CD4-positive, alpha-beta T cell treated with Interleukin-15 for 1 hour (primary cell): ENCODE measurements around the gene KRTAP19-8.

Experiments
- DNase-seq: peaks from one replicate; pipeline ENCODE4 v3.0.0-alpha.2; 2020

KRTAP19-8 gene, protein sequence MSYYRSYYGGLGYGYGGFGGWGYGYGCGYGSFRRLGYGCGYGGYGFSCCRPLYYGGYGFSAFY

DNA sequence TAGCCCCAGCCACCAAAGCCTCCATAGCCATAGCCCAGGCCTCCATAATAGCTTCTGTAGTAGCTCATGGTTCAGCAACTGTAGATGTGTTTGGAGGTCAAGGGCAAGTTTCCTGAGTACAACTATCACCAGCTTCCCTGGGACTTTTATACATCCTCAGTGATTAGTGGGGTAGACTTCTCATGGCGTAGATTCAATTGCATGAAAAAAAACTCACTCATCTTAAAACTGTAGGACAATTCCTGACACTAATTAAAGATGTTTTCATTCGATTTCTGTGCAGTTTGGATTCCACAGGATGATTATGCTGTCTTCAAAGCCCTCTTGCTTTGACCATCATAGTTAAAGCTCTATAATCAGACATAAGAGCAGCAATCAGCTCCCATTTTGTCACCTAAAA is at the start of gene KRTAP19-8:
Gene KRTAP19-8, minus strand, starts transcription at position 101 of the 400 bp plus-strand sequence. Its CDS starts 33 bp downstream, at position 68.
- DNase-seq, result no peak

DNA sequence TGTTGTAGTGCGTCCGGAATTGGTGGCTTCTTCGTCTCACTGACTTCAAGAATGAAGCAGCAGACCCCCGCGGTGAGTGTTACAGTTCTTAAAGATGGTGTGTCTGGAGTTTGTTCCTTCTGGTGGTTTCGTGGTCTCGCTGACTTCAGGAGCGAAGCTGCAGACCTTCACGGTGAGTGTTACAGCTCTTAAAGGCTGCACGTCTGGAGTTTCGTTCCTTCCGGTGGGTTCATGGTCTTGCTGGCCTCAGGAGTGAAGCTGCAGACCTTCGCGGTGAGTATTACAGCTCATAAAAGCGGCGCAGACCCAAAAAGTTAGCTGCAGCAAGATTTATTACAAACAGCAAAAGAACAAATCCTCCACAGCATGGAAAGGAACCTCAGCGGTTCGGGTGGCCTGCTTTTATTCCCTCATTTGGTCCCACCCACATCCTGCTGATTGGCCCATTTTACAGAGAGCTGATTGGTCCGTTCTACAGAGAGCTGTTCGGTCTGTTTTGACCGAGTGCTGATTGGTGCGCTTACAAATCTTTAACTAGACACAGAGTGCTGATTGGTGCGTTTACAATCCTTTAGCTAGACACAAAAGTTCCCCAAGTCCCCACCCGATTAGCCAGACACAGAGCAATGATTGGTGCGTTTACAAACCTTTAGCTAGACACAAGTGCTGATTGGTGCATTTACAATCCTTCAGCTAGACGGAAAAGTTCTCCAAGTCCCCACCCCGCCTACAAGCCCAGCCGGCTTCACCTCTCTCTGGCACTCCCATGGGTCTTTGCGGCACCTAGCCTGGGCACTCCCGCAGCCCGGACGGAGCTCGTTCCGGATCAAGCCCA is 49.6 kb upstream of the KRTAP19-8 start:
- no peak for DNase-seq

DNA sequence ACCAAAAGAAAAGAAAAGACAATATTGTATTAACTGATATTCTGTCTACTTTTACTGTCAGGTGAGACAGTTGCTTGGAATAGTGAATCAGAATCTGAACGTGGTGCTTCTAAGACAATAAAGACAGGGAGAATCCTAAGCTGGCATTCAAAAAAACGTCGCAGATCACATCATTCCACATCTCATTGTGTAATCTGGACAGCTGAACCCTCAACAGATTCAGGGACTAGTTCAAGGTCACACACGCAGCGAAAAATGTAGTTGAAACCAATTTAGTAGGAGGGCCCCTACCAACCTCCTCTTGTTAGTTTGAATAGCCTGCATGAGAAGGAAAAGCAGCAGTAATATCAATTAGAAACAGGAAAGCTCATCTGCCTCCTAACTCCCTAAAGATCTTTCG is 46.4 kb upstream of the KRTAP19-8 start:
- DNase-seq, result no peak

DNA sequence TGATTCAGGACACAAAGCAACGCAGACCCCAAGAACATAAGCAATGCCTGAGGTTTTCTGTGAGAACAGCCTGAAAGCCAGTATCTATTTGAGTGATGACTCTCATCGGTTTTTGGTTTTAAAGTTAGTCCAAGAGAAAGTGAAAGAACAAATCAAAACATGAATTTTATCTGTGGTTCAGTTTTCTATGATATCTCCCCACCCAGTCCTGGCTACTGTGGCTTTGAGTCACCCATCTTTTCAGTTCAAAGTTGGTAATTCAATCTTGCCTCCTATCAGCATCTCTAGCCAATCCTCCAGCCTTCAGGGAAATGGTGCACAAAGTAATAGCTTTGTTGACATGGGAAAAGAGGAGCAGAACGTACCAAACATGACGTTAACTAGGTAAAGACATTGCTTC is 40.5 kb upstream of the KRTAP19-8 start:
- DNase-seq, result no peak

DNA sequence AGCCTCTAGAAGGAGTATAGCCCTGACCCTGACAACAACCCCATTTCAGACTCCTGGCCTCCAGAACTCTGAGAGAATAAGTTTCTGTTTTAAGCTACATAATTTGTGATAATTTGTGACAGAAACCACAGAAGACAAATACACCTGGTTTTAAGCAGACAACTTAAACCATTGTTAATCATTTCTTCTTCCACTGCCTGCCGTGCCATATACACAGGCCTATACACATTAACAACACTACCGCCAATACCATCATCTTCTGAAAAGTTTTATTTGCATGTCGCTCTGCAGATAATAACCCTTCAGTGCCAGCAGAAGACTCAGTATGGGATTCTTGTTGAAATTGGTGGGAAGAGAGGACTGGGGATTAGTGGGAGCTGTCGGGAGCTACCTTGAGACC is 39.9 kb upstream of the KRTAP19-8 start:
- no peak for DNase-seq

DNA sequence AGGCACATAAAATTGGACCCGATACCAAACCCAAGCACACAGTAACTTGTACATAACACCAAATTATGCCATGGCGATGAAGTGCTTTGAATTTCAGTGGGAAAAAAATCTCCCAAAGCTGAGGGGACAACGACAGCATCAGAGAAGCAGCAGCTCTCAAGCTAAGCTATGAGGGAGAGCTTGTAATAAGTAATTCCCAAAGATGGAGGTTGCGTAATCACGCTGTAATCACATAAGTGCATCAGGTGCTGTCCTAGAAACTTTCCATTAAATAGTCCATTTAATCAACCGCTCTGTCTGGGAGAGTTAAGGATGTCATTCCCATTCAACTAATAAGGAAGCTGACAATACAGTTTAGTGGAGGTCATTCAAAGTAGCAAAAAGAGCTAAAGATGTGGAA is 37.6 kb upstream of the KRTAP19-8 start:
- no peak for DNase-seq

DNA sequence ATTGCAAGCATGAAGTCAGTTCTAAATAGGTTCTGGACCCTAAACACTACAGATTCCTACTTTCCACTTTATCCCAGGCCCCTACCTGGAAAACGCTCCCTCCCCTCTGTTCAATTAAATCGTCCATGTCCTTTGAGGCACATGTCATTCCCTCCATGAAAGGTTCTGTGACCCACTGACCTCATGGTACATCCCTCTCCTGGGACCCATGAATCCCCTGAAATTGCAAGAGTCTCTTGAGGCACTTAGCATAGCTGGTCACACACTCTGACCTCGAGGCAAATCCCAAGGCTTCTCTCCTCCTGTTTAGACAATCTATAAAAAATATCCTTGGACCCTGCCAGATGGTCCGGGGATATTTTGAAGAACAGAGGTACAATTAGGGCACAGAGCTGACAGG is 34.3 kb upstream of the KRTAP19-8 start:
- no peak for DNase-seq

DNA sequence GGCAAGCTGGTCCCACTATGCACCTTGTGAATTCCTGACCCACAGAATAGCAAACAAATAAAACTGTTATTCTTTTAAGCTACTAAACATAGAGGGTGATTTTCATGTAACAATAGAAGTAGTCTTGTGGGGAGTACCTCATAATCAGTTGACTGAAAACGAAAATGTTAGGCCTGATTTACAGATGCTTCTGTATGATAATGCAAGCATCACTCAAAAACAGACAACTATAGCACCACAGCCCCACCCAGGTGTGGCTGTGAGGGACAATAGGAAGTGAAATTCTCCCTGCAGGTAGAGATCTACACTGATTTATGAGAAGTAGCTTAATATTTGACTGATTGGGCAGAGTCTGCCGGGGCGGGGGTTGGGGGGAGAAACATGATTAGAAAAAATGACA is 26.5 kb upstream of the KRTAP19-8 start:
- no peak for DNase-seq

DNA sequence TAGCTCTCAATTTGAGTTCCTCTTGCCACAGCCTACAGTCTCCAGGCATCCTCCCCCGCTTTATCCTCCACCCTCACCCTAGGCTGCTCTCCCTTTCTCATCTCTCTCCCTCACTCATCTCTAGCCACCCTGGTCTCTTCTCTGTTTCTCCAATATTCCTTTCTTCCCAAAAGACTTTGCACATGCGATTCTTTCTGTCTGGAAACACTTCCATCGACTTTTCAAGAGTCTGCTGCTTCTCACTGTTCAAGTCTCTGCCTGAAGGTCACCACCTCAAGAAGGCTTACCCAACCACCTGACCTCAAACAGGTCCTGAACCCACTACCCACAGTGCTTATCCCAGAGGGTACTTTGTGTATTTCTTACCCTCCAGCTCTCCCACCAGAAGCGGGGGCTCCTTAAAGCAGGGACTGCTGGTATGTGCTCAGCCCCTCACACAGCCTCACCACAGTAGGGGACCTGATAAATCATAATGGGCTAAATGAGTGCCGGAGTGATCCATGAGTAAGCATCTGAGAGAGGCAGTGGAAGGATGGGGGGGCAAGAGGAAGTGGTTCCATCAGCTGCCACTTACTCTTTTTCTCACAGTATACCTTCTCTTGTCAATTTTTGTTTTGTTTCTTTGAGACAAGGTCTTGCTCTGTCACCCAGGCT is 14.3 kb upstream of the KRTAP19-8 start:
- no peak for DNase-seq

DNA sequence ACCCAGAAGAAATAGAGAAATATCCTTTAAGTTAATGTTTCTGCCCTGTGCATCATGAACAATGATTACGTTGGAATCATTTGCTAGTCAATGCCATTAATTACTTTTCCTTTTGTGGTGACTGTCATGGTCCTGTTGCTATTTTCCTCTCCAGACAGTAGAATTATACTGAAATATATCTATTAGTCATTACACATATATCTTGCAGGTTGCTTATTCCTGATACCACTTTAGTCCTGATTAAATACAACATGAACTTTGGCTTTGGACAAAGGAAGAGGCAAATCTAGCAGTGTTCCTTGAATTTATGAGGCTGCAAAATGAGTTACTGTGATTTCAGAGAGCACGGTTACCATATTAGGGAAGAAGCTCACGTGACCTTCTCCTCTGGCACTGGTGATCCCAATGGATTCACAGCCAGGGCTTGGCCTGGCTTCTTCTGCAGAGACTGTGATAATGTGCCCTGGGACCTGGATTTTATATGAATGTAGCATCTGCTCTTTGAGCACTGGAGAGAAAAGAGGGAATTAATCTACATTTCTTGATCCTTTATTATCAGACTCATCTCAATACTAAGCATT is 12.4 kb upstream of the KRTAP19-8 start:
- DNase-seq, result no peak

DNA sequence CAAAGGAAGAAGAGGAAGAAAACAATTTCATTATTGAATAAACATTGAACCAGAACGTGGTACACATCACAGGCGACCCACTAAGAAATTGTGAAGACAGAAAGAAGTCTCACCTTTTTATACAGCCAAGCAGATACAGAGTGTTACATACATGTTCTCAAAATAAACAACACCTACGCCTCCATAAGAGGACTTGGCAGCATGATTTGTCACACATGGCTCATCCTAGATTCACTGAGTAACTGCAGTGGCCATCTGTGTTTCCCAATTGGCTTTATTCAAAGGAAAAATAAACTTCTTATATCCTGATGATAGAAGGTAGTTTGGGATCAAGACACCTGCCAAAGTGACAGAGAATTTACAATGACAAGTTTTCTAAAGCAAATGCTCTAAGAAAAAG is 7.6 kb upstream of the KRTAP19-8 start:
- no peak for DNase-seq

DNA sequence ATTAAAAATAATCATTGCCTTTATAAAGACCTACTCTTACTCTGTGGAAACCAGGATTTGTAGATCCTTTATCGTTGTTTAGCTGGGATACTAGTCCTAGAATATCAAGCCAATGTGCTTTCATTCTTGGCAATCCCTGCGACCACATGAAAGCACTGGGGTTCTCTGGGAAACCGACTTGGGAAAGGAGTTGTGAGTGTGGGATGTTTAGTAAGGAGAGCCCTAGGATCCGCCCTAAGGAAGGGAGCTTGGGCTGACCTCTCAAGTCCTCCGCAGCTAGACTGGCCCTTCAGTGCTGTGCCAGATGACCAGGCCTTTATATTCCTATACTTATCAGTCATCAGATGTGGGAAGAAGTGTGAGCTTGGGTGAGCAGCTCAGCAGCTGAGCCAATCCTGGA is 5.2 kb upstream of the KRTAP19-8 start:
- DNase-seq, result no peak

DNA sequence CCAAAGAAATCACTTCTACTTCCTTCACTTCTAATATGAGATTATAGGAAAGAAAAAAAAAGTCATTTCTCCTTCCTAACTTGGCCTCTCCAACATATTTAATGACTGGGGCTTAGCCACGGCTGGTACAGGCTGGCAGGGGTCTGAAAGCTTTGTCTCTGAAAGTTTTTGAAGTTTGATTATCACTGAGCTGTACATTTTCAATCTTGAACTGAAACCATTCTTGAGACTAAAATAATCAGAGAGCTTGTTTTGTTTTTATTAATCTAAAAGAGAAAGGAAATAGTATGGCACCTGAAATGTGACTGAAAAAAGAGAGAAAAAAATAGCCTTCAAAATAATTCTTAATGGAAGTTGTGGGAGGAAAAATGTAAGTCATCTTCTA is 3.8 kb upstream of the KRTAP19-8 start:
- DNase-seq, result no peak

DNA sequence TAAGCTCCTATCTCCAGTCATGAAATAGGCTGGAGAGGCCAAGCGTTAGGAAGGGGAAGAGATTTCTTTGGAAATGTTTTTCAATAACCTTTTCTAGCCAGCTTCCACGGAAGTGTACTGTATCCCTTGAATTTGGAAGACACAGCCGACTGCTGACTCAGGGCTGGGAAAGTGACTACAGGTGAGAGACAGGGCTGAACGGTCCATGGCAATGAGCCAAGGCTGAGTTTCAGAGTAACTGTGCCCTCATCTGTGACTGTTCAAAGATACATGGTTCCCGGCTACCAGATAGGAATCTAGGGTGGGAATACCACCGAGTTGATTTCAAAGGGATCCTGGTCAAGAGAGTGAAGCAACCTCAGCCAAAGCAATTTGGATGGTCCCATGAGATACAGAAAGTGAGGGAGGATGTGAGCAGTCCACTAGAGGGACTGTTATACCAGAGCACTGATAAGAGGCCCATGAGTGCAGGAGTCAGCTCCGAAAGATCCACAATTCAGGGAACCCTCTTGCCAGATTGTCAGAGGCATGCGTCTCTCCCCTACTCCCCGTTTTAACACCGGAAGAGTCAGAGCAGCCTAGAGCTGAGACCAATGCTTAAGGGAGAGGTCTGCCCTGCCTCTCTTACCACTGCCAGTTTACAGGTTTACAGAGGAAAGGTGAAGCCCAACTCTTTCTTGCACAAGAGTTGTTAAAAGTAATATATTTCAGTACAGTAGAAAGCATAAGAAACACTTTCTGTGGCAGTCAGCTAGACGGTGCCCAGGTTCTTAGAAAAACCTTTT is 3.2 kb upstream of the KRTAP19-8 start:
- no peak for DNase-seq

DNA sequence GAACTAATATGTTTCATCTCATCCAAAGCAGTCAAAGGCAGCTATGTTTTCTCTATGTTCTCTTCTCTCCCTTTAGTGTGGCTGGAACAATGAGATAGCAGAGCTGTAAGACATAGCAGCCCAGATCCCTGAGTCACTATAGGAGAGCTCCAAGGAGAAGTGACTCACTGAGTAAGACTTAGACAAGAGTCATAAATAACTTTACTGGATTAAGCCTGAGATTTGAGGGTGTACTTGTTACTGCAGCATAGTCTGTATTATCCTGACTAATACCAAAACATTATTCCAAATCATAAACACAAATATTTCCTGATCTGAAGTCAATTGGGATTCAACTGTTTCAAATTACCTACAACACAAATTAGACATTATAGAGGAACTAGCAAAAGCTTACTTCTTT is 3.9 kb downstream of the KRTAP19-8 start:
- no peak for DNase-seq

DNA sequence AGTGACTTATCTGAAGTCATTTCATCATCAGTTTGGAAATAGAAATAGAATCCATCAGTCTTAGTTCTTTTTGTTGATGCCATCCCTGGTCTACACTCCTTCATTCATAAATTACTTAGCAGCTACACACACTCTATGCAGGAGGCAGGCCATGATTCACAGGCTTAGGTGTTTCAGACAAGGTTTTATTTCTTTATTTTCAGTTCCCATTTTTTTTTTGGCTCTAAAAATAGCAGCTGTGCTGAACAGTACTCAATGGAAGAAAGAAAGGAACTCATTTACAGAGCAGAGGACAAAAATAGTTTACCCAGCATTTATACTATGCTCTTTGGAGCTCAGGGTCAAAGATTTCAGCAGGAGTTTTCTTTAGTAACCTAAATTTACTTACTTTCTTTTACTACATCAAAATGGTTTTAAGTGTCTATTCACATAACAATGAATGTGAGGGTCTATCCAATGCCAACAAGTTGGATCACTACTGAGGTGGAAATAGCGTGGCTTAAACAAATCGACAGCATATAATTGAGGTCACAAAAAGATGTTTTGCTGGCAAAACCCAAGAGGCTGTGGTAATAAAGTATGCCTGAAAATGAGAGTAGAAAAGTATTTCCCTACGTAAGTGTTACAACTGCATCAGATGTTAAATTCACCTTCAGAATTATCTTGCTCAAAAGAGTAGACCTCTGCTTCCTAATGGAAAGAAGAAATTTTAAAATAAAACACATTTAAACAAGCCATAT is 7.7 kb downstream of the KRTAP19-8 start:
- no peak for DNase-seq

DNA sequence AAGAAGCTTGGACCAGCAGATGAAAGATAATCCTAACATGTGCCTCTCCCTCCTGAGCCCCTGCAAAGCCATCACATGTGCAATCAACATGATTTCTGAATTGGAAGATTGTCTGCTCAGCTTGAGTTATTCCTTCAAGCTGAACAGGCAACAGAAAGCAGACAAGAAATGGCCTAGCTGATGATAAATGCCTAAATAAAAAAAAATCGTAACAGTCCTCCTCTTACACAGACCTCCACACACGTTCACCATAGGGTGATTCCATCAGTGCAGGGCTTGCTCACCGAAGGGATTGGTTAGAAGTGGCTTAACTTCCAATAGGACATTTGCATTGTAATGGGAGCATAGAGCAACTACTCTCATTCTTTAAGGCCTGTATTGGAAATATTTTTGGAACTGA is 14.6 kb downstream of the KRTAP19-8 start:
- no peak for DNase-seq

DNA sequence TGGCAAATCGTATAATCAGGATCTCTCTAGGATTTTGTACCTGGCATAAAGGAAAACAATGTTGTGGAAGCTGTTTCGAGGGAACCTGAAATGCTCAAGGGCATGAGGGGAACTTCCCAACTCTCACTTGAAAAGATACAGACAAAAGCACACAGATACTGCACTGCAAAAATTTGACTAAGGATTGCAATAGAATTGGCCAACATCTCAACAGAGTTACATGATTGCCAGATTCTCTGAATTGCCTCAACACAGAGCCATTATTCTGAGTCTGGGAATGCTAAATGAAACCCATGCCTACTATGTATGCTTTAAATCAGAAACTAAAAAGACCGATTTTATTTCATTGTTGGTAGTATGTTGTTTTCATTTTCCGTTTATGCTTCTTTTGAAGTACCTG is 16.0 kb downstream of the KRTAP19-8 start:
- no peak for DNase-seq

DNA sequence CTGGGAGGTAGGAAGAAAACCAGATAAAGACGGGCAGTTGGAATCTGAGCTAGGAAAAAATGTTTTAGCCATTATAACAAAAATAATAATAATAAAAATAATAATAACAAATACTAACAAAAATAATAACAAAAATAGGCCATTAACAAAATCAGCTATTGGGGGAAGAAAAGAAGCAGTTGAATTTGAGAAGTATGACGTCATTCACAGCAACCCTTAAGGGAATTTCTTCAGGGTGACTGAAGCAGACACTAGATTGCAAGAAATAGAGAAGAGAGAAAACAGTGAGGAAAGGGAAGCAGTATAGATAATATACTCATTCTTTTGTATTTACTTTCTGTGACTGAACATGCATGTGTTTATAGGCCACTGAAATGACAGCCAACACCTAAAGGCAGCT is 20.0 kb downstream of the KRTAP19-8 start:
- DNase-seq, result no peak

DNA sequence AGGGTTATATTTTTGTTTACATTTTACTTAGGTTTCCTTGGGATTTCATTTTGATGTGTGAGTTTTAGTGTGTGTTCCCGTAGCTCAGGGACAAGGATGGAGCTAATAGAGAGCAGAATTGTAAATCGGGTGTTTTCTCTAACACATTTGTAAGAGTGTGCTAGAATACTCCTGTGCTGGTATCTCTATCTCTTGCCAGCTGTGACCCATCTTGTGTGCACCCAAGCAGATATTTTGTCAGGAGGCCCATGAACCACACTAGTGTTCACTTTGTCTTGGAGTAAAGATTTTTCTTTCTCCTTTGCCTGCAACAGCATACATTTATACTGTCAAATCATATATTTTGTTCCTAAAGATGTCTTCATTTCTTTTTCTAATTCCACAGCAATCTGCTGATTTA is 23.4 kb downstream of the KRTAP19-8 start:
- DNase-seq, result no peak

DNA sequence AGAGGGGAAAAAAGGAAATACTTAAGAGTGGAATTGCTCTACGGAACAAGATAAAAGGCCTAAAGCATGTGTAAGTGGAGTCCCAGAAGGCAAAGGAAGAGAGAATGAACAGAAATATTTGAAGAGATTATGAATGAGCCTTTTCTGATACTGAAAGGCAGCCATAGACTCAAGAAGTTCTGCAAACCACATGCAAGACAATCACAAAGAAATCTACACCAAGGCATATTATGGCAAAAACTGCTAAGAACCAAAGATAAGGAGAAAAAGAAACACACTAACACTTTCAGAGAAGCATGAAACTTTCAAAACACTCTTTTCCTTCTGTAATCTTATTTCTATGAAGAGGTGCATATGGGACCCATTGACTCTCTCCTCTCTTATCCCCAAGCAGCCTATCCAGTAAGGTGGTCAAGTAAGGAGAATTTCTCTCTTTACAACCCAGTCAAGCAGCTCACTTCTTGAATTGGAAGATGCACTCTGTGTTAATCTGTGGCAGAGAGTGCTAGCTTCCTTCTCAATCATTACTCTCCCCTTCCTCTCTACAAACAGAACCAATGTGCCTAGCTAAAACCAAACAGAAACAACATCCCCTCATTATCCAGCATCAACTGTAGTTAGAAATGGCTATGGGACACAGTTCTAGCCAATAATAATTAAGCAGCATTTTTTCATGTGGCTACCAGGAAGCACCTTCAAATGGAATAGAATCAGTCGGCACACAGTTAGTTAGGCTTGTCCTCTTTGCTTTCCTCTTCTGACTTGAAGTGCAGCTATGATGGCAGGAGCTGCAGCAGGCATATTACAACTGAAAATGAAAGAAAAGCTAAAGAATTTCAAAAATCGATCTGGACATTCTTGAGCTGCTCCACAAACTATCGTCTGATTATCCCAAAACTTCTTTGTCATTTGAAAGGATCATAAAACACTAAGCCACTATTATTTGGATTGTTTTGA is 25.9 kb downstream of the KRTAP19-8 start:
- no peak for DNase-seq
